ENCODE results near the gene MCF2L2. TPM values are rescaled to one million over a fixed set of nuclear protein-coding genes. Genes with fewer than 3 reads are reported as not detected.

MCF2L2 gene
- total RNA-seq, 1 donor from 2014 or later, result 0.22 TPM

GRCh38 chr3:183341545-183342288, 86.7 kb downstream of the MCF2L2 start:
- no peak for ATAC-seq

GRCh38 chr3:183340222-183340621, 88.2 kb downstream of the MCF2L2 start:
- intact Hi-C loops (cut with DNase I), result no loop called here
- ATAC-seq, result no peak

More at GRCh38 chr3:183341545-183342288, 86.7 kb downstream of the MCF2L2 start:
- DNase-seq (ENCODE audit: missing footprints), result no peak
- intact Hi-C loops (cut with DNase I), result no loop called here

GRCh38 chr3:183339461-183340086, 88.8 kb downstream of the MCF2L2 start:
- intact Hi-C loops (cut with DNase I), result no loop called here
- ATAC-seq (no peak), DNase-seq (ENCODE audit: missing footprints) (no peak)

More at GRCh38 chr3:183340222-183340621, 88.2 kb downstream of the MCF2L2 start:
- no peak for DNase-seq (ENCODE audit: missing footprints)

- intact Hi-C loops (cut with DNase I), result no loop called here
- DNase-seq (ENCODE audit: missing footprints), result no peak
- no peak for ATAC-seq
These were observed 89.9 kb downstream of the MCF2L2 start for GRCh38 chr3:183338520-183338919.

- no peak for ATAC-seq
- no peak for DNase-seq (ENCODE audit: missing footprints)
- intact Hi-C loops (cut with DNase I), result no loop called here
These were observed 95.9 kb downstream of the MCF2L2 start for GRCh38 chr3:183332487-183332886.

- intact Hi-C loops (cut with DNase I), result no loop called here
- no peak for ATAC-seq
- no peak for DNase-seq (ENCODE audit: missing footprints)
These were observed 96.9 kb downstream of the MCF2L2 start for GRCh38 chr3:183331498-183331897.

GRCh38 chr3:183330881-183331280, 97.5 kb downstream of the MCF2L2 start:
- ATAC-seq, result no peak
- intact Hi-C loops (cut with DNase I), result no loop called here
- no peak for DNase-seq (ENCODE audit: missing footprints)

- no peak for DNase-seq (ENCODE audit: missing footprints)
- no peak for ATAC-seq
- intact Hi-C loops (cut with DNase I), result no loop called here
These were observed 98.9 kb downstream of the MCF2L2 start for GRCh38 chr3:183329543-183329942.

- ATAC-seq (no peak), DNase-seq (ENCODE audit: missing footprints) (no peak)
- intact Hi-C loops (cut with DNase I), result no loop called here
These were observed 99.6 kb downstream of the MCF2L2 start for GRCh38 chr3:183328823-183329222.

GRCh38 chr3:183328164-183328563, 100.3 kb downstream of the MCF2L2 start:
- ATAC-seq (no peak), DNase-seq (ENCODE audit: missing footprints) (no peak)
- intact Hi-C loops (cut with DNase I), result no loop called here

GRCh38 chr3:183327343-183327742, 101.1 kb downstream of the MCF2L2 start:
- intact Hi-C loops (cut with DNase I), result no loop called here
- ATAC-seq, result no peak
- no peak for DNase-seq (ENCODE audit: missing footprints)

GRCh38 chr3:183324083-183324482, 104.3 kb downstream of the MCF2L2 start:
- ATAC-seq (no peak), DNase-seq (ENCODE audit: missing footprints) (no peak)
- intact Hi-C loops (cut with DNase I), result no loop called here

GRCh38 chr3:183319371-183319770, 109.0 kb downstream of the MCF2L2 start:
- ATAC-seq (no peak), DNase-seq (ENCODE audit: missing footprints) (no peak)
- intact Hi-C loops (cut with DNase I), result no loop called here

- ATAC-seq, result no peak
- no peak for DNase-seq (ENCODE audit: missing footprints)
- intact Hi-C loops (cut with DNase I), result no loop called here
These were observed 109.5 kb downstream of the MCF2L2 start for GRCh38 chr3:183318877-183319276.

- intact Hi-C loops (cut with DNase I), result no loop called here
- ATAC-seq, result no peak
- no peak for DNase-seq (ENCODE audit: missing footprints)
These were observed 110.2 kb downstream of the MCF2L2 start for GRCh38 chr3:183317886-183318865.

- DNase-seq (ENCODE audit: missing footprints) (no peak), ATAC-seq (no peak)
- intact Hi-C loops (cut with DNase I), result no loop called here
These were observed 111.1 kb downstream of the MCF2L2 start for GRCh38 chr3:183317271-183317670.

- intact Hi-C loops (cut with DNase I), result no loop called here
- no peak for DNase-seq (ENCODE audit: missing footprints)
- no peak for ATAC-seq
These were observed 112.7 kb downstream of the MCF2L2 start for GRCh38 chr3:183315739-183316138.

- no peak for ATAC-seq
- DNase-seq (ENCODE audit: missing footprints), result no peak
- intact Hi-C loops (cut with DNase I), result no loop called here
These were observed 114.7 kb downstream of the MCF2L2 start for GRCh38 chr3:183313764-183314163.

GRCh38 chr3:183313351-183313750, 115.1 kb downstream of the MCF2L2 start:
- intact Hi-C loops (cut with DNase I), result no loop called here
- ATAC-seq, result no peak
- no peak for DNase-seq (ENCODE audit: missing footprints)

Data from Right ventricle myocardium inferior (tissue), 1 donor.